ENCODE measurements around the gene CACNA2D1.
"Not testable (repeated sequence)": the region's sequence is repeated elsewhere in the genome, so short reads cannot be mapped to it uniquely, and the experiment has no call there.

CACNA2D1 gene

DNA sequence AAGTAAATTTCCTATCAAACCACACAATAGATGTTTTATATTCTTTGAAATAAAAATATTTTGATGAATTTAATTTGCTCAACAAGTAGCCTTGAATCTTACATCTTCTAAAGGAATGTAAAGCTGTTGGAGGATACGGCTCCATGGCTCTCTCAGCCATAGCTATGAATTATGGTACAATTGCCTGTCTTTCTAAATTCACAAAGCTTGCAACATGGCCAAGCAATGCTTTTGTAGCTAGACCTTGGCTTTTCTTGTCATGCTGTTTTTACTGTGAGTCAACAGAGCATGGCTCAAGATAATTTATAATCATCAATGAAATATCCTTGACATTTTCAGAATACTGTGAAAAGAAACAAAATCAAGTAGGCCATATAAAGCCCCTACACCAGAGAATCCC lies 286.7 kb downstream of the CACNA2D1 start:
- no peak for DNase-seq

DNA sequence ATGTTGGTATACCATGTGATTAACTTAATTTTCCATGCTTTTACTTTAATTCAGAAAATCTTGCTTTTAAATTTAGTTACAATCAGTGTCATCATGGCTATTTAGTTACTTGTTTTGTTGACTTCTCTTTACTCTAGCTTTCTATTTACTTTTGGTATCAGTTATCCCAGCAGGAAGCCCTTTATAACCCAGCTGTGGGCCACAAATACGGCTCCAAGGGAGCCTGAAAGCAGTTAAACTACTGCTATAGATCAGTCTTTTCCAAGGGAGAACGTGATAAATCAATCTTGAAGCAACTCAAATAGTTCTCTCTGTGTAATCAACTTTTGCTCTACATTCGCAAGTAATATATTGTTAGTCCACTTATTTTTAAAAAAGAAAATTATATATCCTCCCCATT lies 287.4 kb downstream of the CACNA2D1 start:
- DNase-seq, result no peak

DNA sequence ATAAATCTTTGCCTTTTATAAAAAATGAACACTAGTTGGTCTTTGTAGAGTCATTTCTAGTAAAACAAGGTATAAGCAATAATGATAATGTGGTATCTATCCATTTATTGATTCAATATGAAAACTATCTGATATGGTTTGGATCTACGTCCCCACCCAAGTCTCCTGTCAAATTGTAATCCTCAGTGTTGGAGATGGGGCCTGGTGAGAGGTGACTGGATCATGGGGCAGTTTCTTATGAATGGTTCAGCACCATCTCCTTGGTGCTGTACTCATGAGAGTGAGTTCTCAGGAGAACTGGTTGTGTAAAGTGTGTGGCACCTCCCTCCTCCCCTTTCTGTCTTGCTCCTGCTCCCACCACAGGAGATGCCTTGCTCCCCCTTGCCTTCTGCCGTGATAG lies 288.8 kb downstream of the CACNA2D1 start:
- DNase-seq, result no peak

GRCh38 chr7:82153776-82154175 lies 289.8 kb downstream of the CACNA2D1 start:
- no peak for DNase-seq

DNA sequence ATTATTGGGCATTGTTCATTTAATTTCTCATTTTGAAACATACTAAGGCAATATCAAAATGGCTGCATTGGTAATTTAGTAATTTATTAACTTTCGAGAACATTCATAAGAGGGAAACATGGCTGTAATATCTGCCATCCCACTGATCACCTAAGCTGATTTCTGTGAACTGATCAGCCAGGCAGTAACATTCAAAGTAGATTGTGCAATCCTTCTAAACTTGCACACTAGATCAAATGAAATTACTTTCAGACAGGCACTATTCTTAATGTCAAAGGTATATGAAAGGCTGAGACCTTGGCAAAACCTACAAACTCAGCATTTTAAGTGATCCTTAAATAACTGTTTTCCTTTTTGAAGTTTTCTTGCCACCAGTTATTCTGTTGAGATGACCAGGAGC lies 290.7 kb downstream of the CACNA2D1 start:
- no peak for DNase-seq

- DNase-seq, result no peak
Observed at GRCh38 chr7:82146491-82146890, 297.1 kb downstream of the CACNA2D1 start.

- DNase-seq, result no peak
Observed at GRCh38 chr7:82142263-82142864, 301.2 kb downstream of the CACNA2D1 start.

GRCh38 chr7:82141427-82141826 lies 302.1 kb downstream of the CACNA2D1 start:
- no peak for DNase-seq

- DNase-seq, result not testable (repeated sequence)
Observed at GRCh38 chr7:82140608-82141007, 303.0 kb downstream of the CACNA2D1 start.

DNA sequence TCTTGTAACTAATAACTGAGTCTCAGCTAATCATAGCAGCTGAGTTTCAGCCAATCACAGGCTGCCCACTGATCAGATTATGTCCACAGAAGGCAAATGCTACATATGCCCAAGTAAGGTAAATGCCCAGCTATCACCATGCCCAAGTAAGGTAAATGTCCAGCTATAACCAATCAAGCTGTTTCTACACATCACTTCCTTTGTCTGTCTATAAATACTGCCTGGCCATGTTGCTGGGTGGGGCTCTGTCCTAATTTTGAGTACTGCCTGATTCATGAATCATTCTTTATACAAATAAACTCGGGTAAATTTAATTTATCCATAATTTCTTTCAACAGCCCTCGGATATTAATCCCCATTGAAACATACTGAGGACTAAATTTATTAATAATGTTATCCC lies 312.4 kb downstream of the CACNA2D1 start:
- DNase-seq, result no peak

- no peak for DNase-seq
Observed at GRCh38 chr7:82129091-82129490, 314.5 kb downstream of the CACNA2D1 start.

- no peak for DNase-seq
Observed at GRCh38 chr7:82128546-82128945, 315.0 kb downstream of the CACNA2D1 start.

- no peak for DNase-seq
Observed at GRCh38 chr7:82126576-82126975, 317.0 kb downstream of the CACNA2D1 start.

DNA sequence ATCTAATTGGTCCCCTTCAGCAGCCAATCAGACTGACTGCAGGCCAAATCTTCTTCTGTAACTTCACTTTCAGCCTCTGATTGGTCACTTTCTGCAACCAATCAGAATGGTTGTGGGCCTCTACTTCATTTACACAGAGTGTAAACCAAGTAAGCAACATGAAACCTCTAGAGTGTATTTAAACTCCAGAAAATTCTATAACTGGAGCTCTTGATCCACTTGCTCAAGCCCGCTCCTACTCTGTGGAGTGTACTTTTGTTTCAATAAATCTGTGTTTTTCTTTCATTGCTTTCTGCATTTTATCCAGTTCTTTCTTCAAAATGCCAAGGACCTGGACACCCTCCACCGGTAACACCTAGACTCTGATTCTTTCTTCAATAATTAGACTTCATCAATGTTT lies 319.1 kb downstream of the CACNA2D1 start:
- DNase-seq, result no peak

DNA sequence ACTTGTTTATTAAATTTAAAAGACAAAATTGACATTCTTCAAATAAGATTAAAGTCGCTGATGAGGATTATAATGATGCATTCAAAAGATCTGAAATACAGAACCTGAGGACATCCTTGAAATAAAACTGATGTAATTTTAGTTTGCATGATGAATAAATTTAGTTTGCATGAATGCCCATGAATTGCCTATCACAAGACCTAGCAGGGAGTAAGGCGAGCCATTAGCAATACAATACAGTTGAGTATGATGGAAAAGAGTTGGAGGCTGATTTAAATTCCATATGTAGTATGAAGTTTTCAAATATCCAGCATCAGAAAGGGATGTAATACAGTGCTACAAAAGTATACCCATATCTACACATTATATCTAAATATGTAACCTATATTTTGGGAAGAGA lies 321.3 kb downstream of the CACNA2D1 start:
- DNase-seq, result no peak

DNA sequence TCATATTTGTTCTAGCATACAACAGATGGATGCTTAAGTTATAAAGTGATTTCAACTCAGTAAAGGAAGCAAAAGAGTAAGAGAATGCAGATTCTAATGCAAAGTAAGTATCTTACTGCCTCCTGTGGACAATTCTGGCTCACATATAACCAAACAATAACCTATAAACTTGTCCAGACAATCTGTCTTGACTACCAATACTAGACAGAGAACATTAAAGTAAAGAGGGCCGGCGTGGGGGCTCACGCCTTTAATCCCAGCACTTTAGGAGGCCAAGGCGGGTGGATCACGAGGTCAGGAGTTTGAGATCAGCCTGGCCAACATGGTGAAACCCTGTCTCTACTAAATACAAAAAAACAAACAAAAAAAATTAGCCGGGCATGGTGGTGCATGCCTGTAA lies 329.3 kb downstream of the CACNA2D1 start:
- no peak for DNase-seq

GRCh38 chr7:82110146-82110840 lies 333.3 kb downstream of the CACNA2D1 start:
- peak; percentile 90 for DNase-seq

GRCh38 chr7:82109288-82109687 lies 334.3 kb downstream of the CACNA2D1 start:
- no peak for DNase-seq

- DNase-seq, result no peak
Observed at GRCh38 chr7:82106201-82106600, 337.4 kb downstream of the CACNA2D1 start.

DNA sequence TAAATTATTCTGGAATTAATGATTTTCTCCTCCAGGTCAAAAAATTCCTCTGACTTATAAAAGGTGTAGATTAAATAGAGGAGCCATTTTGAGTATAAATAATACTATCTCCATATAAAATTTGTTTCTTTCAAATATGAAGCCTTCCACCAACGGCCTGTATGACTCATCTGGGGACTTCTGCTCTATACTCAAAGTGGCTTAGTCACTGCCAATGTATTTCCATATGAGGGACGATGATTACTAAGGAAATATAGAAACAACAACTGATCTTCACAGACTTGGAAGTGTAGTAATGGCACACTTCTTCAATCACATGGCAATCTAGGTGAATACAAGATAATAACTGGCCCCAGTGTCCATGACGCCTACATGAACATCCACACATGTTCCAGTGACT lies 338.1 kb downstream of the CACNA2D1 start:
- DNase-seq, result no peak

DNA sequence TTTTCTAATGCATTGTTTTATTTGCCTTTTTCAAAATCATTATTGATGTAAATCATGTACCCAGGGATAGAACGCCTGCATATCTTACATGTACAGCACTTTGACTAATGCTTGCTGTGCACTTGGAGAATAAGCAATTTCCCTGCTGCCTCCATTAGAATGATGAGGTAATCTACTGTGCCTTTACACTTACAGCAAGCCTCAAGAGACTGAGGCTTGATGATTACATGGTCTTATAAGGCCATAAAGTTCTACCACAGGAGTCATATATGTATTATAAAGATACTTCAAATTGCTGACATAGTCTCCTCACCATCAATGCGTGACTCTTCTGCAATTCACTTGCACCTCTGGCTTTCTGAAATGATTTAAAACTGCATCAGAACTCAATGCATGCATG lies 345.2 kb downstream of the CACNA2D1 start:
- DNase-seq, result peak; percentile 71

DNA sequence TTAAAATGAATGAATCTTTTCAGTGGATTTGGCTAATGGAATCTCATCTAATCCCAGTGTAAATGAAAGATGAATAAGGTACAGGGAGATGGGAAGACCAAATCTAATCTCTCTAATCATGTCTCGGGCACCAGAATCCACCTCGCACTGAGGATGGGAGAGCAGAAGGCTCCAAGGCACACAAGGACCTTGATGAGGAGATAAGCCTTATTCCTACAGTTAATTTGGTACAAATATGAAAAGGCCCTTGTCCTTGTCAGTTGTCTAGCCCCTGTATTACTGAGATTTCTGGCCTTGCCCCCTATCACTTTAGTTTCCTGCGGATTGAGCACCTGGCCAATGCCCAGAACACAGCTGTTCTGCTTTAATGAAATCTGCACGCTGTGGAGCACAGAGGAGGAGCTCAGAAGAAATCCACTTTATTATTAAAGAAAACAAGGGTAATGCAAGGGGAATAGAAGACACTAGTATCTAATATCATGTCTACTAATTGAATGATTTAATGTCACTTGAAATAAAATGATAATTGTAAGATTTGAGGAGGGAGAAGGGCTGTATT lies 352.4 kb downstream of the CACNA2D1 start:
- no peak for DNase-seq

DNA sequence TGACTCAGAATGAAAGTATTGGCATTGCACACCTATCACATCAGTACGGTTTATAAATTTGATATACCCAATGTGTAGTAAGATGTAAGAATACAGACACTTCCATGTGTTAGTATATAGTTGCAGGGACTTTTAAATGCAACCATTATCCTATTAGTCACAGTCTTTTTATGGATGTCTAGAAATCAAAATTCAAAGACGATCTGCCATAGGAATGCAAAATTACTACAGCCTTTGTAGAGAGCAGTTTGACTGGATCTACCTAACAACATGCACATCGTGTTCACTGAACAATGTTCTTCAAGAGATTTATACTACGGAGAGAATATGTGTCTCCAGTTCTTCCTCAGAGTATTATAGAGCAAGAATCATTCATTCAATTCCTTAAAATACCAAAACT lies 356.5 kb downstream of the CACNA2D1 start:
- DNase-seq, result no peak

- DNase-seq, result no peak
Observed at GRCh38 chr7:82085116-82085515, 358.5 kb downstream of the CACNA2D1 start.
